Measurements from ENCODE around the gene MLST8. TPM values are rescaled to one million over a fixed set of nuclear protein-coding genes. Genes with fewer than 3 reads are reported as not detected.

Gene MLST8, protein sequence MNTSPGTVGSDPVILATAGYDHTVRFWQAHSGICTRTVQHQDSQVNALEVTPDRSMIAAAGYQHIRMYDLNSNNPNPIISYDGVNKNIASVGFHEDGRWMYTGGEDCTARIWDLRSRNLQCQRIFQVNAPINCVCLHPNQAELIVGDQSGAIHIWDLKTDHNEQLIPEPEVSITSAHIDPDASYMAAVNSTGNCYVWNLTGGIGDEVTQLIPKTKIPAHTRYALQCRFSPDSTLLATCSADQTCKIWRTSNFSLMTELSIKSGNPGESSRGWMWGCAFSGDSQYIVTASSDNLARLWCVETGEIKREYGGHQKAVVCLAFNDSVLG
- total RNA-seq: 9.4 TPM

DNA sequence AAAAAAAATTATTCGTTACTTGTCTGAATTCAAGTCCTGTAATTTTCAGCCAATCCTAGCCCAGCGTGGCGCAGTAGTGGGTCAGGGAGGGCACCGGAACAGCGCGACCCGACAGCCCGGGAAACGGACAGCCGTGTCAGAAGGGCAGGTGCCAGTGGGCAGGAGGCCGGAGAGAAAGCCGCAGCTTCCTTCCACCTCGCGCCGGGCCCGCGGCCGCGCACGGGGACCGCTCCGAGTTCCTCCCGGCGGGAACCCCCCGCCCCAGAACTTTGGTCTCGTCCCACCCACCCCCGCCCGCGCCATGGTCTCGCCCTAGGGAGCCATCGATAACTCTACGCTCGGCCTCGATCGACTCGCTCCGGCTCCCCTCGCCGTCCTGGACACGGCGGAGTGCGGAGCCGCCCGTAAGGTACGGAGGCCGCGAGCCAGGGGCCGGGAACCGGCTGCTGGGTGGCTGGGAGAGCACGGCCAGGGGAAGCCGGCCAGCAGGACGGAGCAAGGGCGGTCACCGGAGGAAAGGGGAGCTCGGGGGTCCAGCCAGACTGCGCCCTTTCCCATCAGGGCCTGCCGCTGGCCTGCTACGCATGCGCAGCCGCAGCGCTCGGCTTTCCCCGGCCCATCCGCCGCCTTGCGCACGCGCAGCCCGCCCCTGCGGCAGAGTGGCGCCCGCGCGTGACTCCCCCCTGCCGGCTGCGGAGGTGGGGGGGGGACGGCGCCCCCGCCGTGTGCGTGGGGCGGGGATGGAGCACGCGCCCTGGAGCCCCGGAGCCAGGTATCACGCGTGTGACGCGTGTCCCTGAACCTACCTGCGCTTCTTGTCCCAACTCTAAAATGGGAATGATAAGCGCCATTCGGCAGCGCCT, at the start of gene MLST8:
MLST8 (plus strand) TSS at position 351 of the 863 bp plus-strand sequence. CDS start 632 bp downstream, outside the sequence.
- DNase-seq: peak; percentile 90

DNA sequence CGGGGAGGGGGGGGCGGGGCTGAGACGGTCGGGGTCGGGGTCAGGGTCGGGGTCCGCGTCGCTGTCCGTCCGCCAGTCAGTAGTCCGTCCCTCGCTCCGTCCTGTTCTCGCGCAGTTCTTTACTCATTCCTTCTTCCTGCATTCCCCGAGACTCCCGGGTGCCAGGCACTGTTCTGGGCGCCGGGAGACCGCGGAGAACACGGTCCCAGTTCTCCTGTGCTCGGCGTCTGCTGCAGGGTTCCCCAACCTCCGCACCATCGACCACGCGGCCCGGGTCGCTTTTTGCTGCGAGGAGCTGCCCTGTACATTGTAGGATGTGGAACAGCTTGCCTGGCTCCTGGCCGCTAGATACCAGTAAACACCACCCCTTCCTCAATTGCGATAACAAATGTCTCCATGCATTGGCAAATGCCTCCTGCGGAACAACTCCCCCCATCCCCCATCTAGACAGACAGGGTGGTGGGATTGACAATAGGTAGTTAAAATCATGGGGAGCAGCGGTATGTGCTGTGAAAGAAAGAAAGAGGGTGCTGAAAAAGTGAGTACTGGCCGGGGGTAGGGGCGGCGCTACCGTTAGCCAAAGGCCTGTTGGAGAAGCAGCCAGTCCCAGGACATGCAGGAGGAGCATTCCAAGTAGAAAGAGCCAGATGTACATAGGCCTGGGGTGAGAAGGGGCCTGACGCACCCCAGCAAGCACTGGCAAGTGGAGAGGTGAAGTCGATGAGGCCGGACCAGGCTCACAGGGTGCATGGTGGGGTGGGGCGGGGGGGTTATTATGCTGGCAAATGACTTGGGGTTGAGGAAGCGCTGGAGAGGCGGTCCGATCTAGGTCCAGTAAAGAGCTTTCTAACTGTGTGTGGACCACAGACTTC, 49.0 kb upstream of the MLST8 start:
- no peak for DNase-seq

DNA sequence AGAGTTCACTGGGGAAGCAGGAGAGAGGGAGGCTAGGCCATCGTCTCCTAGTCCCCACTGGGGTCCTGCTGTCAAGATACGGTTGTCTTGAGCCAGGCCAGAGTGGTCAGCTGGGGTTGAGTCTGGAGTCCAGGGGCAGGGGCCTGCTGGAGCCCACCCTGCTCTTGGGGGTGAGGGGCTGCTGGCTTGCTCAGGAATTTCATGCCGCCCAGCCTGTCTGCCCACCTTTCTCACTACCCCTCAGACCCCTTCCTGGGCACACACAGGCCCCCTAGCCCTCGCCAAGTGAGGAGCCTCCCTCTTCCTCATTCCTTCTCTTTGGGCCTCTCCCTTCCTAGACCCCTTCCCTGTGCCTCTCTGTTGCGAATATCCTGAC, 48.4 kb upstream of the MLST8 start:
- DNase-seq: no peak

DNA sequence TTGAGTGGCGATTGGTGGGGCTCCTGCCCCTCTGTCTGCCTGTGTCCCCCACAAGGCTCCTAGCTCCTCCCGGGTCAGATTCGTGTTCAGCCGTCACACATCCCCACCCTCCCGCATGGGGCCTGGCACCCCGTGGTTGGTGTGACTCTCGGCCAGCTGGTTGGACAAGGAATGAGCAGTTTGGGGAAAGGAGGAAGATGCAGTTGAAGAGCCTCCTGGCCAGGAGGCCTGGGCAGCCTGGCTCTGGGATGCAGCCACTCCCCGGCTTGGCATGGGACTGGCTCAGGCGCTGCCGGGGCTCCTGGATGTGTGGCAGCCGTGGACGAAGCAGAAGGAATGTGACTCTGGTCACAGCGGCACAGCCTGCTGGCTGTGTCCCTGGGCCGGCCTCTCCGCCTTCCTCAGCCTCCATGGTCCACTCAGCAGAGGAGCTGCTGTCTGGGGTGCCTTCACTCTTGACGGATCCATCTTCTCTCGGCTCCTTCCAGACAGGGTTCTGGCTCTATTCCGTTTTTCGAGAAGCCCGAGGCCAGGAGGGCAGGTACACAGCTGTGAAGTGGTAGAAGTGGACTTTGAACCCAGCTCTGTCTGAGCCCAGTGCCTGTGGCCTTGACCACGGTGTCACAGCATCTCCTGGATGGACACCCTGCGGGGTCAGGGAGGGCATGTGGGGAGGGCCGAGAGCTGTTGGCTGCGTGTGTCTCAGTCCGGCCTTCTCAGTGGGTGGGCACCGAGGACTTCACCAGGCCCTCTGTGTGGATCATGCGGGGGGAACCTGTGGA, 47.6 kb upstream of the MLST8 start:
- no peak for DNase-seq

DNA sequence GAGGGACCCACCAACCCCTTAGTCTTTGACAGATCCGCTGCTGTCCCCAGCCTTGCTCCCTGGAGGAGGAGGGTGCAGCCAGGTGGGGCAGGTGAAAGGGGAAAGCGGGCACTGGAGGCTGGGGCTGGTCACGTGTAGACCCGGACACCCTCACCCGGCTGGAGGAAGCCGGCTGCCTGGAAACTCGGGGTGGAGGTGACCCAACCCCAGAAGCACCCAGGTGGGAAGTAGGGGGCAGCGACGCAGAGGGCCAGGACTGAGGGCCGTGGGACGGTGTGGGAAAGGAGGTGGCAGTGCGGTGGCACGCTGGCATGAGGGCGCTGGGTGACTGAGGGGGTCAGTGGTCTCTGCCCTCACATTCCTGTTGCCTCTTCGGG, 47.0 kb upstream of the MLST8 start:
- DNase-seq: no peak

DNA sequence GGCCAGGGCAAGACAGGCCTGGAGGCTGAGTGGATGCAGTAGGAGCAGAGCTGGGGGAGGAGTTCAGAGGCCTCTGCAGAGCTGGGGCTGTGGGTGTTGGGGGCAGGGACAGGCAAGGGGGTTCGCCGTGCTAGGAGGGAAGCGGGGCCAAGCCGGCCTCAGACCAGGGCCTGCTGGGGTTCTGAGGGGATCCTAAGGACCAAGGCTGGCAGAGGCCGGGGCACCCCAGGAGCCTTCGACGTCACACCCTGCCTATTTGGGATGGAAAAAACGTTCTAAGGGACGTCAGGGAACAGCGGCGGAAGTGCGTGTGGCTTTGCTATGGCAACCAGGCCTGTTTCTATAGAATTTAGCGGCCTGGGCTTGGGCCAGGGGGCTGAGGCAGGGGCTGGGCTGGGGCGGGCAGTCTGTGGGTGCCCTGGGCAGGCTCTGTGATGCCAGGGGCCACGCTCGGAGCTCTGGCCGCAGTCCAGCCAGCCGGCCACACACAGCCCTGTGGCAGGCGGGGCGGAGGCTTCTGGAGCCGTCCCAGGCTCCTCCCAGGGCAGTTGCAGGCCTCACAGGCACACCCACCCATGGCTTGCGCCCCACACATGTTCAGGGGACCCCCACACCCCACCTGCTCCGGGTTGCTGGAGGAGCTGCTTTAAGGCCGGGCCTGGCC, 45.9 kb upstream of the MLST8 start:
- DNase-seq: no peak

DNA sequence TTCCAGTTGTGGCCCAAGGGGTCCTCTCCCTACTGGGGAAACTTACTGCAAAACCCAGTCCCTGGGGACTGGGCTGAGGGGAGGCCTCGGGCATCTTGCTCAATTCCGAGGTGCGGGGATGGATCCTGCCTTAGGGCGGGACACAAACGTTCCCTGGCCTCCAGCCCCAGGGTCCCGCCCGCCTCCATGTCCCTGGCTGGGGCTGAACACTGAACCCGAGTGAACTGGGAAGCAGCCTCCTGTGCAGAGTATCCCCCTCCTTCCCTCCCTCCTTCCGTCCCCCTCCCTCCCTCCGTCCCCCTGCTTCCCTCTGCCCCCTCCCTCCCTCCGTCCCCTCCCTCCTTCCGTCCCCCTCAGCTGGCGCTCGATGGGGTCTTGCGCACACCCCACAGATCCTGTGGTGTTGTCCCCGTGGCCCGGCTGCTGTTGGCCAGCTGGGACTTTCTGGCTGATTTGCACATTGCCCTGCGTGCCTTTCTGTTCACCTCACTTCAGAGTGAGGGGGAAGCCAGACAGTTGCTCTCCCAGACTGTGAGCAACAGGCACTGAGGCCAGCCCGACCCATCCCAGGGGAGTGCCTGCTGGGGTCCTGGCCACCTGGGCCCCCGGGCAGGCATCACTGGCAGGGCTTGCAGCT, 44.2 kb upstream of the MLST8 start:
- DNase-seq: peak; percentile 61

DNA sequence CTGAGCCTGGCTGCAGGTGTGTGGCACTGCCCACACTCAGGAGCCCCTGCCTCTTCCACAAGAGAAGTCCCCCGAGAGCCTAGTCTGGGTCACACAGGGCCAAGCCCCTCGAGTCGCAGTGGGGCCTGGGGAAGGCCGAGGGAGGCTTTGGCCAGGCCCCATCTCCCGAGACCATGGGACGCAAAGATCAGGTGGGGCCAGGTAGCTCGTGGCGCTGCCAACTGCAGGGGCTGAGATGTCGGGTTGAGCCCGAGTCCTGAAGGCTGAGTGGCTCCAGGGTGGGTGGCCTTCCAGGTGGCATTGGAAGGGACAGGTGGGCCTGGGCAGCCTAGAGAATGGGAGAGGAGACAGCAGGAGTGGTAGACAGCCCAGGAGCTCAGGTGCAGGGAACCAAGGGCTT, 43.3 kb upstream of the MLST8 start:
- no peak for DNase-seq

DNA sequence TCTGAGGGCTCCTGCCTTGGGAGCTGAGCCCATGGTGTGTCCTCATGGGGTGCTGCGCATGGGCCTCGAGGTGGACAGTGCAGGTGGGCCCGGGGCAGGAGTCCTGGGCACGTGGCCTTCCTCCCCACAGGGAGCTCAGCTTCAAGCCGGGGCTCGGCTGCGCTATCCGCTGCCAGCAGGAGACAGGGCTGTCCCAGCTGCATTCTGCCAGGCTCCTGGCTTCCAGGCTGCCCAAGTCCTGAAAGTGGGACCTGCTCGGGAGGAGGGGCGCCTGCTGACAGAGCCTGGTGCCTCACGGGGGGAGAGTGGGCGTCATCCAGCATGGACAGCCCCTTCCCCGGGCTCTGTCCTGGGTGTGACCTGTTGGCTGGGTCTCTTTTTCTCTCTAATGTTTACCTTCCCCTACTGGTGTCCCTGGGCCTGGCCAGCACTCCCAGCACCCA, 42.6 kb upstream of the MLST8 start:
- no peak for DNase-seq

DNA sequence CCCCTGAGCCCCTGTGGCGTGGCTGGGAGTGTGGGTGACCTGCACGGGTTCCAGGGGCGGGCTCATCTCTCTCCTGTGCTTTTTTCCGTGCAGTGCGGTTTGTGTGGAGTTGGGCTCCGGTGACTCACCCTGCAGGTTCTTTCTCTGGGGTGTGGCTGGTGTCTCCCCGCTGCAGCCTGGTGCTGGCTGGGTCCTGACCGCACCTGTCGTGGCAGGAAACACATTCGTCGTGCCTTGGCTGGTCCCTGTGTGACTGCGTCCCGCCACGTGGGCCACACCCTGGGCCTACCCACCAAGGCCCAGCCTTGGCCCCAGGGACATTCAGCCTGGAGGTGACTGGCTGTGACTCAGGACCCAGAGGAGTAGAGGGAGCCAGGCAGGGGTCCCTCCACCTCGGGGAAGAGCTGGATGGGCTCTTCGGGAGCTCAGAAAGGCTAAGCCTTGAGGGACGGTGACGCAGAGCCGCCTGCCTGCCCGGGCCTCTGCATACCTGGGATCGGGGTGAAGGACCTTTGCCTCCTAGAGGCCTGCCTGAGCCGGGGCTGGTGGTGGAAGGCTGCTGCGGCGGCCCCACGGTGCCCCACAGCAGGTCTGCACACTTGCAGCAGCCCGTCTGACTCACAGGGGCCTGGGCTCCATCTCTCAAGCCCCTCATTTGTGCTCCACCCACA, 41.9 kb upstream of the MLST8 start:
- peak; percentile 12 for DNase-seq

DNA sequence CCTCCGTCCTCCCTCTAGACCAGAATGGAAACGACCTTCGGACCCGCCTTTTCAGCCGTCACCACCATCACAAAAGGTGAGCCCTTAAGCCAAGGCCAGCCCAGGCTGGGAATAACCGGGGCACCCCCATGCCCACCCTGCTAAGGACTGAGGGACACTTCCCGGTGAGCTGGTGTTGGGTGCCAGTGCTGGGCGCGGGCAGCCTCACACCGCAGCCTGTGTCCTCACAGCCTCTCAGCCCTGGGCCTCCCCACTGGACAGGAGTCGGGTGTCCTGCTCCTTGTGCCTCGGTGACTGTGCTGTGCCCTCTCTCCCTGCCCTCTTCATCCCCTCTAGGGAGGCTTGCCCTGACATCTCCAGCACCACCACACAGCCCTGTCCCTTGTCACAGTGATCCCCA, 39.4 kb upstream of the MLST8 start:
- DNase-seq: no peak

DNA sequence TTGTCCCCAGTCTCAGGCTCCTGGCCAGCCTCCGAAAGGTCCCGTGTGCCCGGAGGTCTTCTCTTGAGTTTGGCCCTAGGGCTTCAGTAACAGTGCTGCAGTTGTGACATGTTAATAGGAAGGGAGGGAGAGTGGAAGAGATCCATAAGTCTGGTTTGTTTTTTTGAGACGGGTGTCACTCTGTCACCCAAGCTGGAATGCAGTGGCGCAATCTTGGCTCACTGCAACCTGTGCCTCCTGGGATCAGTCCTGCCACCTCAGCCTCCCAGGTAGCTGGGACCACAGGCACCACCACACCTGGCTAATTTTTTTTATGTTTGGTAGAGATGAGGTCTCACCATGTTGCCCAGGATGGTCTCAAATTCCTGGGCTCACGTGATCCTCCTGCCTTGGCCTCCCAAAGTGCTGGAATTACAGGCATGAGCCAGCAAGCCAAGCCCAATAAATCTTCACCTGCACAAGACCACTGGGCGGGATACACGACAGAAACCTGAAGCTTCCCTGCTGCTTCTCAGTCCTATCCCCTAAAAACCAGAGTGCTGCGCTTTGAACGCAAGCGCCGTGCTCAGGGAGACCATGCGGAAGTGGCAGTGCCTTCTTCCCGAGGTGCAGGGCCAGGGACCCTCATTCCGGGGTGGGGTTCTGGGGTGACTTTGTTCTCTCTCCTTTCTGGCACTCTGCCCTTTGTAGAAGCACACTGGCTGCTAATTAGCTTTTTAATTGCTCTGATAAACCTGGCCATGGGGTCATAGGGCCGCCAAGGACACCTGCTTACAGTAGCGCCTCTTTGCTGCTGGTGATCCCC, 38.8 kb upstream of the MLST8 start:
- DNase-seq: no peak

DNA sequence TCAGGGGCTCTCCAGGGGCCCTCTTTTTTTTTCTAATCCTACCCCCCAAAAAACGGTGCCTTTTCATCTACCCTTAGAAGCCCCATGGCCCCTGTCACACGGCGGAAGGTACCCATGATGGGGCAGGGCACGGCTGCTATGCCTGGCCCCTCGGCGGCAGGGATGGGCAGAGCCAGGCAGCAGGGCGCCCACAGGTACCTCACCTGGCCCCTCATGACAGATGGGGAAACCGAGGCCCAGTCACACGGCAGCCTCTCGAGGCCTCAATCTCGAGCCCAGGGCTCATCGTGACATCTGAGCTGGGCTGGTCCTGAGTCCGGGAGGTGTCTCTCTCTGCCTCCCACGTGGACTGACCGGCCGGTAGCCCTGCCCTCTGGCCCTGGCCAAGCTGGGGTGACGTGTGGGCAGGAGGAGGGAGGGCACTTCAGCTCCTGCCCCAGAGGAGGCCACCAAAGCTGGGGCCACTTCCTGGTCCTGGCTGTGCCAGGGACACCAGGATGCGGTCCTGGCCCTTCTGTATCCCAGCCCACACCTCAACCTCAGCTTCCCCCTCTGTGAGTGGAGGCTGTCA, 38.1 kb upstream of the MLST8 start:
- DNase-seq: no peak

DNA sequence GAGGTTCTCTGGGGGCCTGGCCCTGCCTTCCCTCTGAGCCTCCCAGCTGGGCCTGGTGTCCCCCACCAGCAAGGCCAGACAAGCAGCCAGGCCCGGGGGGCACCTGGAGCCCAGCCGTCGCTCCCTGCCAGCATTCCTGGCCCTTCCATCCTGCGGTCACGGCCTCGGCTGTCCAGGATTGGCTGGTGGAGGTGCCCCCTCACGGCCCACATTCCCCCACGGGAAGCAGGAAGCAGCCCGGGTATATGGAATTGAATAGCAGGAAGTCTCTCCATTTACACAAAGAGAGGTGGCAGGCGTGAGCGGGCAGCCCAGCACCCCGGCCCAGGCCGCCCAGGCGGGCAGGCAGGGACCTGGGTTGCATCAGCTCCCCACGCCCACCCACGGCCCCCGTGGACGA, 35.2 kb upstream of the MLST8 start:
- DNase-seq: no peak

DNA sequence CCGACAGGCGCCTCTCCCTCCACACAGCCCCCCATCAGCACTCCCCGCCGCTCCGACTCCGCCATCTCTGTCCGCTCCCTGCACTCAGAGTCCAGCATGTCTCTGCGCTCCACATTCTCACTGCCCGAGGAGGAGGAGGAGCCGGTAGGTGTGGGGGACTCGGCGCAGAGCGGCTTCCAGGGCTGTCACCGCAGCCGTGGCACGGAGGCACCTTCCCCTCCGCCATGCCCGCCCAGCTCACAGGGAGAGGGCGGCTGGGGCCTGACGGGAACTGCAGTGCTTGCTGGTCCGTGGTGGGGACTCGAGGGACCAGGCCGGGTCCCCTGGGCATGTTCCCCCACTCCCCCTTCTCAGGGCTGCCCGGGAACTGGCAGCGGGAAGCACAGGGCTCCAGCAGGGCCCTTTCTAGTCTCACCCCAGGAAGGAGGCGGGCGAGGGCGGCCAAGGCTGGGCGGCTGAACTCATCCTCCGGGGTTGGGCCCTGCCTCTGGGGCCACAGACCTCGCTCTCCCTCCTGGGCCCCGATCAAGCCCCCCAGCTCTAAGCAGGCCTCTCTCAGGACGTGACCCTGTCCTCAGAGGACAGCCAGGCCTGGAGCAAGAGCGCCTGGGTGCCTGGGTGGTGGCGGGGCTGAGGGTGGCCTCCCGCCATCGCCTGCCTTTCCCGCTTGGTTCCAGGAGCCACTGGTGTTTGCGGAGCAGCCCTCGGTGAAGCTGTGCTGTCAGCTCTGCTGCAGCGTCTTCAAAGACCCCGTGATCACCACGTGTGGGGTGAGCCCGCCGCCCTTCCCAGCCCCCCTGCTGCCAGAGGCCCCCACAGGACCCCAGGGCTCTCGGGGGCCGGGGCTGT, 34.4 kb upstream of the MLST8 start:
- DNase-seq: no peak

DNA sequence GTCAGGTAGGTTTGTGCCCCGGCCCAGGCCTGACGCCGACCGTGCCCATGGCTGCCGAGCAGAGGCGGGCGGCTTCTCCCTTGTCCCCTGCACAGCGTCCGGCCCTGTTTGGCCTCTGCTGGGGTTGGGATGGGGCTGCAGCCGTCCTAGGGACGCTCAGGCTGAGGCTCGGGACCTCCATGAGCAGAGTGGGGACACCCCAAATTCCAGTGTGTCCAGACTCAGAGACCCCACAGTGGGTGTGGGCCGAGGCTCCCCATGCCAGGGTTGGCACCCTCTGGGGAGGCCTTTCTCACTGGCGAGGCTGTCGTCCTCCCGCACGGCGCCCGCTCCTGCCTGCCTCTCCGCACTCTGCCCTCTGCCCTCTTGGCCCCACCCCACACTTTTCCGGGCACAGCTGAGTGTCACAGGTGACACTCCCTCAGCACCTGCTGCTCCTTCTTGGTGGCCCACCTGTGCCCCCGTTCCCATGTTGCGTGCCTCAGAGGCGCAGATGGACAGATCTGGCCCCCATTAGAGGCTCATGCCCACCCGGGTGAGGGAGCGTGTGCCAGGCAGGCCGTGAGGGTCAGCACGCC, 33.6 kb upstream of the MLST8 start:
- no peak for DNase-seq

DNA sequence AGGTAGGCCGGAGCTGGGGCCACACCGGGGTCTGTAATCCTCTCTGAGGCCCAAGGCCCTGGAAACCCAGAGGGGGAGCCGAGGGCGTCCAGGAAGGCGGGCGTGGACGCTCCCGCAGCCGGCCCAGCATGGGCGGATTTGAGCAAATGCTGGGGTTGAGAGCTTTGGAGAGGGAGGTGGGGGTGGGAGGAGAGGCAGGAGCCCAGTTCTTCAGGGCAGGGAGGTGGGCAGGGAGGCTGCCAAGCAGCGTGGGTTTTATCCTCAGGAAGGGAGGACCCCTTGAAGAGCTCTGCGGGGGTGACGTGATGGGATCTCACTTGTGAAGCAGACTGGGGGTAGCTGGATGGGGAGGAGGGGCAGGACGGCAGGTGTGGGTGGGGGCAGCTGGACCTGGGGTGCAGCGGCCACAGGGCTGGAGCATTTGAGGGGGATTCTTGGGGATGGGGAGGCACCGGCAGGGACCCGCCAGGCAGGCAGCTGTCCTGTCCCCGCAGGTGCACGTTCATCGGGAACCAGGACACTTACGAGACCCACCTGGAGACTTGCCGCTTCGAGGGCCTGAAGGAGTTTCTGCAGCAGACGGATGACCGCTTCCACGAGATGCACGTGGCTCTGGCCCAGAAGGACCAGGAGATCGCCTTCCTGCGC, 32.4 kb upstream of the MLST8 start:
- DNase-seq: no peak
